Adrenal gland (tissue), 5 donors: ENCODE measurements around the gene NELFCD.

Experiments
- POLR2A ChIP-seq, 2 donors: fragments of 450-650 bp; IDR thresholded peaks; one replicate each; pipeline ENCODE4 v1.6.1; 2017; ENCODE audit warnings: antibody characterized with exemption in 2 of 2, mild to moderate bottlenecking in 2 of 2, moderate library complexity in 1 of 2
- TF ChIP-seq, protein P1 (sequence below), 6 experiments: fragments of 450-650 bp in 4 of 6; fragments of 200-600 bp in 2 of 6; sonication (generic) in 1 of 6; IDR thresholded peaks; 1 replicate in 5 of 6; 2 replicates in 1 of 6; pipeline versions ENCODE4 v1.5.1 to v1.8.0; 2016 to 2021; ENCODE audit warnings: antibody characterized with exemption in 6 of 6, mild to moderate bottlenecking in 2 of 6, moderate library complexity in 1 of 6
- donor health status: DM: no; HTN: no; CAD: no.

DNA sequence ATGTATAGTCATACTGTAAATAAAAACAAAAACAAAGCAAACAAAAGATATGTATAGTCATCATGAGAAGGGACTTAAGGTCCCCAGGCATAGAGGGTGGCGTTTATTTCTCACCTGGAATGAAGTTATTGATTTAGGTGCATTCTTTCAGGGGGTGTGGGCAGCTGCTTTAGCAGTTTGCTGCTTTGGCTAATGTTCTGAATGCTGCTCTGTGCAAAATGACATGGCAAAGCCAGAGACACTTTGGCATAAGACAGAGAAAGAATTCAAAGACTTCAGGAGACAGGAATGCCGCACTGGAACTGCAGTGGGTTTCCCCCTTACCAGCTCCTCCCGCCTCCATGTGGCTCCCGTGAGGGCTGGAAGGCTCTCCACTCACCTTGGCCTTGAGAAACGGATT, 36.4 kb upstream of the NELFCD start:
- TF ChIP-seq, protein P1, sequence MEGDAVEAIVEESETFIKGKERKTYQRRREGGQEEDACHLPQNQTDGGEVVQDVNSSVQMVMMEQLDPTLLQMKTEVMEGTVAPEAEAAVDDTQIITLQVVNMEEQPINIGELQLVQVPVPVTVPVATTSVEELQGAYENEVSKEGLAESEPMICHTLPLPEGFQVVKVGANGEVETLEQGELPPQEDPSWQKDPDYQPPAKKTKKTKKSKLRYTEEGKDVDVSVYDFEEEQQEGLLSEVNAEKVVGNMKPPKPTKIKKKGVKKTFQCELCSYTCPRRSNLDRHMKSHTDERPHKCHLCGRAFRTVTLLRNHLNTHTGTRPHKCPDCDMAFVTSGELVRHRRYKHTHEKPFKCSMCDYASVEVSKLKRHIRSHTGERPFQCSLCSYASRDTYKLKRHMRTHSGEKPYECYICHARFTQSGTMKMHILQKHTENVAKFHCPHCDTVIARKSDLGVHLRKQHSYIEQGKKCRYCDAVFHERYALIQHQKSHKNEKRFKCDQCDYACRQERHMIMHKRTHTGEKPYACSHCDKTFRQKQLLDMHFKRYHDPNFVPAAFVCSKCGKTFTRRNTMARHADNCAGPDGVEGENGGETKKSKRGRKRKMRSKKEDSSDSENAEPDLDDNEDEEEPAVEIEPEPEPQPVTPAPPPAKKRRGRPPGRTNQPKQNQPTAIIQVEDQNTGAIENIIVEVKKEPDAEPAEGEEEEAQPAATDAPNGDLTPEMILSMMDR (IDR thresholded peaks at IDR 0.05) = no peak
- TF ChIP-seq POLR2A (IDR thresholded peaks at IDR 0.05) = no peak
